ENCODE results near the gene CSPG4.
"Not testable (repeated sequence)": the region's sequence is repeated elsewhere in the genome, so short reads cannot be mapped to it uniquely, and the experiment has no call there.

The CSPG4 gene

GRCh38 chr15:75714195-75714594 lies 1.5 kb upstream of the CSPG4 start:
- H3K27ac ChIP-seq (ENCODE audit: low read length) = no peak overlapping the region
- no peaks in the 10 kb centered on the region for H3K36me3 ChIP-seq (replicated peaks; ENCODE audit: insufficient read depth, low read length)
- no peaks in the 10 kb centered on the region for H3K9me2 ChIP-seq (replicated peaks; ENCODE audit: insufficient read depth, low read length)
- no peaks in the 10 kb centered on the region for H4K20me1 ChIP-seq (ENCODE audit: insufficient read depth, low read length)
- H3F3A ChIP-seq (ENCODE audit: insufficient read depth, low read length) = no peaks in the 10 kb centered on the region
- peaks cover 13% of the 10 kb centered on the region for H3K27me3 ChIP-seq (replicated peaks; ENCODE audit: insufficient read depth, low read length)
- no peak overlapping the region for H3K4me3 ChIP-seq (ENCODE audit: low read length)
- no peak overlapping the region for H2AFZ ChIP-seq (ENCODE audit: low read length)
- H3K4me2 ChIP-seq (ENCODE audit: low read depth, low read length) = no peak overlapping the region
- TF ChIP-seq EZH2 (optimal IDR thresholded peaks at IDR 0.05; ENCODE audit: low read depth, low read length) = no peak
- TF ChIP-seq CTCF (IDR thresholded peaks at IDR 0.05; ENCODE audit: low read length) = no peak
- TF ChIP-seq EZH2phosphoT487 (IDR thresholded peaks at IDR 0.05; ENCODE audit: low read length) = no peak
- H3K79me2 ChIP-seq (ENCODE audit: low read length) = no peaks in the 10 kb centered on the region
- DNase-seq = no peak
- H3K9ac ChIP-seq (ENCODE audit: low read length) = no peak overlapping the region
- H3K9me3 ChIP-seq (replicated peaks; ENCODE audit: insufficient read depth, low read length) = no peaks in the 10 kb centered on the region
- H3K4me1 ChIP-seq (ENCODE audit: low read length) = no peaks in the 10 kb centered on the region

- no peaks in the 10 kb centered on the region for H3K9me2 ChIP-seq (replicated peaks; ENCODE audit: insufficient read depth, low read length)
- no peak overlapping the region for H3K4me2 ChIP-seq (ENCODE audit: low read depth, low read length)
- no peaks in the 10 kb centered on the region for H3K36me3 ChIP-seq (replicated peaks; ENCODE audit: insufficient read depth, low read length)
- H3F3A ChIP-seq (ENCODE audit: insufficient read depth, low read length) = no peaks in the 10 kb centered on the region
- no peak overlapping the region for H3K4me3 ChIP-seq (ENCODE audit: low read length)
- no peak for TF ChIP-seq EZH2phosphoT487 (IDR thresholded peaks at IDR 0.05; ENCODE audit: low read length)
- H3K9me3 ChIP-seq (replicated peaks; ENCODE audit: insufficient read depth, low read length) = no peaks in the 10 kb centered on the region
- H3K4me1 ChIP-seq (ENCODE audit: low read length) = no peaks in the 10 kb centered on the region
- no peaks in the 10 kb centered on the region for H3K79me2 ChIP-seq (ENCODE audit: low read length)
- no peak overlapping the region for H3K9ac ChIP-seq (ENCODE audit: low read length)
- no peak for DNase-seq
- peaks cover 13% of the 10 kb centered on the region for H3K27me3 ChIP-seq (replicated peaks; ENCODE audit: insufficient read depth, low read length)
- H3K27ac ChIP-seq (ENCODE audit: low read length) = no peak overlapping the region
- no peaks in the 10 kb centered on the region for H4K20me1 ChIP-seq (ENCODE audit: insufficient read depth, low read length)
- H2AFZ ChIP-seq (ENCODE audit: low read length) = no peak overlapping the region
These were observed 769 bp upstream of the CSPG4 start for GRCh38 chr15:75713338-75713895.

GRCh38 chr15:75711495-75711894 lies 1.2 kb downstream of the CSPG4 start:
- H3F3A ChIP-seq (ENCODE audit: insufficient read depth, low read length); H3K4me1 ChIP-seq (ENCODE audit: low read length); H3K4me3 ChIP-seq (ENCODE audit: low read length); H3K4me2 ChIP-seq (ENCODE audit: low read depth, low read length); H3K27ac ChIP-seq (ENCODE audit: low read length); H3K36me3 ChIP-seq (replicated peaks; ENCODE audit: insufficient read depth, low read length); H2AFZ ChIP-seq (ENCODE audit: low read length); DNase-seq; H3K9ac ChIP-seq (ENCODE audit: low read length); H3K9me2 ChIP-seq (replicated peaks; ENCODE audit: insufficient read depth, low read length); H4K20me1 ChIP-seq (ENCODE audit: insufficient read depth, low read length); H3K79me2 ChIP-seq (ENCODE audit: low read length); H3K9me3 ChIP-seq (replicated peaks; ENCODE audit: insufficient read depth, low read length): not testable (repeated sequence)
- H3K27me3 ChIP-seq (replicated peaks; ENCODE audit: insufficient read depth, low read length) = peaks cover 13% of the 10 kb centered on the region

GRCh38 chr15:75710874-75711273 lies 1.8 kb downstream of the CSPG4 start:
- not testable (repeated sequence) for H3K9me2 ChIP-seq (replicated peaks; ENCODE audit: insufficient read depth, low read length); H3K79me2 ChIP-seq (ENCODE audit: low read length); H2AFZ ChIP-seq (ENCODE audit: low read length); H3K4me2 ChIP-seq (ENCODE audit: low read depth, low read length); H3K9ac ChIP-seq (ENCODE audit: low read length); H3K4me1 ChIP-seq (ENCODE audit: low read length); H3K9me3 ChIP-seq (replicated peaks; ENCODE audit: insufficient read depth, low read length); DNase-seq; H3K4me3 ChIP-seq (ENCODE audit: low read length); H3K36me3 ChIP-seq (replicated peaks; ENCODE audit: insufficient read depth, low read length); H3K27ac ChIP-seq (ENCODE audit: low read length); H3F3A ChIP-seq (ENCODE audit: insufficient read depth, low read length); H4K20me1 ChIP-seq (ENCODE audit: insufficient read depth, low read length)
- peaks cover 13% of the 10 kb centered on the region for H3K27me3 ChIP-seq (replicated peaks; ENCODE audit: insufficient read depth, low read length)

GRCh38 chr15:75709458-75709857 lies 3.2 kb downstream of the CSPG4 start:
- not testable (repeated sequence) for H3F3A ChIP-seq (ENCODE audit: insufficient read depth, low read length); H3K27ac ChIP-seq (ENCODE audit: low read length); H3K9me2 ChIP-seq (replicated peaks; ENCODE audit: insufficient read depth, low read length); H3K4me3 ChIP-seq (ENCODE audit: low read length); H3K4me1 ChIP-seq (ENCODE audit: low read length); H3K79me2 ChIP-seq (ENCODE audit: low read length); H3K9ac ChIP-seq (ENCODE audit: low read length); H3K9me3 ChIP-seq (replicated peaks; ENCODE audit: insufficient read depth, low read length); H2AFZ ChIP-seq (ENCODE audit: low read length); H4K20me1 ChIP-seq (ENCODE audit: insufficient read depth, low read length); DNase-seq; H3K4me2 ChIP-seq (ENCODE audit: low read depth, low read length); H3K36me3 ChIP-seq (replicated peaks; ENCODE audit: insufficient read depth, low read length)
- H3K27me3 ChIP-seq (replicated peaks; ENCODE audit: insufficient read depth, low read length) = peaks cover 13% of the 10 kb centered on the region

Measured in MM.1S (cell line).